H9 (cell line): ENCODE data around the gene HMBS. TPM values are rescaled to one million over a fixed set of nuclear protein-coding genes. Genes with fewer than 3 reads are reported as not detected.

ENCODE experiments used
- total RNA-seq: library from RNA; stranded (reverse); gene quantifications from 2 replicates; pipeline ENCODE4 v1.2.1, GENCODE V29; 2021

Gene HMBS
- total RNA-seq, 1 experiment from 2014 or later = 57.7 TPM

Other genes starting within 250 kb of the HMBS start
- gene CXCR5, start 201.0 kb upstream of the HMBS start, total RNA-seq = 0.07 and 0.11 TPM in 2 replicates
- 74.9 and 78.4 TPM in 2 replicates for gene BCL9L, start 159.0 kb upstream of the HMBS start, total RNA-seq
- 0.24 and 0.33 TPM in 2 replicates for gene UPK2, start 128.6 kb upstream of the HMBS start, total RNA-seq
- not detected in 2 replicates for gene FOXR1, start 113.1 kb upstream of the HMBS start, total RNA-seq
- gene CENATAC, start 86.7 kb upstream of the HMBS start, total RNA-seq = 51.2 and 55.2 TPM in 2 replicates
- 1,450 and 1,453 TPM in 2 replicates for gene RPS25, start 66.5 kb upstream of the HMBS start, total RNA-seq
- 82.8 TPM in 2 replicates for gene TRAPPC4, start 66.1 kb upstream of the HMBS start, total RNA-seq
- 41.0 and 42.0 TPM in 2 replicates for gene SLC37A4, start 54.0 kb upstream of the HMBS start, total RNA-seq
- gene HYOU1, start 27.7 kb upstream of the HMBS start, total RNA-seq = 228 and 234 TPM in 2 replicates
- 17.5 and 18.6 TPM in 2 replicates for gene VPS11, start 17.1 kb upstream of the HMBS start, total RNA-seq
- 43.6 and 44.5 TPM in 2 replicates for gene DPAGT1, start 17.0 kb downstream of the HMBS start, total RNA-seq
- gene C2CD2L, start 22.5 kb downstream of the HMBS start, total RNA-seq = 5.5 and 5.6 TPM in 2 replicates
- gene HINFP, start 36.7 kb downstream of the HMBS start, total RNA-seq = 42.1 and 42.4 TPM in 2 replicates
- gene ABCG4, start 64.2 kb downstream of the HMBS start, total RNA-seq = 0.68 and 1.2 TPM in 2 replicates
- 17.2 and 18.2 TPM in 2 replicates for gene NLRX1, start 83.8 kb downstream of the HMBS start, total RNA-seq
- gene NHERF4, start 100.6 kb downstream of the HMBS start, total RNA-seq = 0.39 TPM in 1 of 2 replicates, not detected in the other
- 52.1 and 56.4 TPM in 2 replicates for gene CBL, start 121.5 kb downstream of the HMBS start, total RNA-seq
- 21.5 and 23.3 TPM in 2 replicates for gene MCAM, start 232.2 kb downstream of the HMBS start, total RNA-seq
- gene RNF26, start 249.6 kb downstream of the HMBS start, total RNA-seq = 56.2 and 57.6 TPM in 2 replicates